Gastroesophageal sphincter (tissue), 4 donors: ENCODE results near the gene OXER1. TPM values are rescaled to one million over a fixed set of nuclear protein-coding genes. Genes with fewer than 3 reads are reported as not detected.

ENCODE experiments used
- ATAC-seq: fragments of 150-250 bp; one replicate; pipeline ENCODE4 v1.9.1; 2016; ENCODE audit warnings: mild to moderate bottlenecking, moderate library complexity
- H3K27ac ChIP-seq, 4 donors: fragments of 200-600 bp; sonication (generic) in 3 of 4; 1 replicate in 3 of 4; 2 replicates in 1 of 4; pipeline ENCODE4 v1.5.1; 2016 to 2019
- H3K27me3 ChIP-seq: fragments of 200-600 bp; sonication (generic); one replicate; pipeline ENCODE4 v1.5.1; 2019
- H3K36me3 ChIP-seq, 2 donors: fragments of 200-600 bp; sonication (generic); one replicate each; pipeline ENCODE4 v1.5.1; 2019; ENCODE audit warnings: control low read depth in 1 of 2
- H3K4me1 ChIP-seq, 3 donors: fragments of 200-600 bp; sonication (generic); 1 replicate in 2 of 3; 2 replicates in 1 of 3; pipeline ENCODE4 v1.5.1; 2016 to 2019; ENCODE audit warnings: control low read depth in 2 of 3
- H3K4me3 ChIP-seq, 2 donors: fragments of 200-600 bp; sonication (generic); one replicate each; pipeline ENCODE4 v1.5.1; 2019; ENCODE audit warnings: mild to moderate bottlenecking in 1 of 2, moderate library complexity in 1 of 2
- H3K9me3 ChIP-seq, 3 donors: fragments of 200-600 bp; sonication (generic); one replicate each; pipeline ENCODE4 v1.5.1; 2017 to 2019; ENCODE audit warnings: control low read depth in 2 of 3
- EP300 ChIP-seq: sonication (generic); formaldehyde crosslinking; IDR thresholded peaks from one replicate; pipeline ENCODE4 v1.6.1; 2017; ENCODE audit warnings: antibody characterized with exemption, mild to moderate bottlenecking
- POLR2A ChIP-seq, 2 donors: fragments of 450-650 bp; IDR thresholded peaks; one replicate each; pipeline ENCODE4 v1.6.1; 2017; ENCODE audit warnings: antibody characterized with exemption in 2 of 2, mild to moderate bottlenecking in 2 of 2, moderate library complexity in 1 of 2
- POLR2AphosphoS5 ChIP-seq: sonication (generic); formaldehyde crosslinking; IDR thresholded peaks from one replicate; pipeline ENCODE4 v1.6.1; 2017; ENCODE audit warnings: antibody characterized with exemption
- WGBS, 2 donors: methylation state at CpG; one replicate each; pipeline ENCODE4 v1.1.5; 2018; ENCODE audit warnings: low coverage in 1 of 2; 5-methylcytosine and 5-hydroxymethylcytosine counted together
- small RNA-seq, 4 donors: library from RNA; depleted of rRNA; stranded (forward); fragments of <200 nt; gene quantifications; one replicate each; pipeline ENCODE3, GENCODE V24; 2016
- total RNA-seq, 4 donors: library from RNA; depleted of rRNA; stranded (reverse); fragments of >200 nt; gene quantifications; one replicate each; pipeline ENCODE4 v1.1.0, GENCODE V29; 2016
- TF ChIP-seq, protein P1 (sequence below), 4 experiments: fragments of 200-600 bp in 2 of 4; fragments of 450-650 bp in 2 of 4; sonication (generic) in 1 of 4; IDR thresholded peaks; one replicate each; pipeline ENCODE4 v1.5.1; 2017 to 2019; ENCODE audit warnings: antibody characterized with exemption in 4 of 4, mild to moderate bottlenecking in 2 of 4, moderate library complexity in 2 of 4

OXER1 gene
- total RNA-seq, 4 donors from 2014 or later = 0.37 to 2.3 (median 1.2) TPM

DNA sequence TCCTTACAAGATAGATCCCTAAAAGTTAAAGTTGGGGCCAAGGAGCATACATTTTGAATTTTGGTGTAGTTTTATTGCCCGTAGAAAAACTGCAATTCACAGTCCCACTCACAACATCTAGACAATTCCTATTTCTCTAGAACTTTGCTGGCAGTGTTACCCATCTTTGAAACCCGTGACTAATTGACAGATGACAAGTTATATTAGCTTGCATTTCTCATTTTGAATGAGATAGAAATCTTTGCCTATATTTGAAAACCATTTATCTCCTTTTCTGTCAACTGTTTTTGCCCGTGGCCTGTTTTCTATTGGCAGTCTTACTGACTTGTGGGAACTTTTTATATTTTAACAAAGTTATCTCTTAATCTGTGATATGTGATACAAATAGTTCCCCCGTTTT, 50.0 kb downstream of the OXER1 start:
- no peak for TF ChIP-seq POLR2A (IDR thresholded peaks at IDR 0.05)
- TF ChIP-seq, protein P1, sequence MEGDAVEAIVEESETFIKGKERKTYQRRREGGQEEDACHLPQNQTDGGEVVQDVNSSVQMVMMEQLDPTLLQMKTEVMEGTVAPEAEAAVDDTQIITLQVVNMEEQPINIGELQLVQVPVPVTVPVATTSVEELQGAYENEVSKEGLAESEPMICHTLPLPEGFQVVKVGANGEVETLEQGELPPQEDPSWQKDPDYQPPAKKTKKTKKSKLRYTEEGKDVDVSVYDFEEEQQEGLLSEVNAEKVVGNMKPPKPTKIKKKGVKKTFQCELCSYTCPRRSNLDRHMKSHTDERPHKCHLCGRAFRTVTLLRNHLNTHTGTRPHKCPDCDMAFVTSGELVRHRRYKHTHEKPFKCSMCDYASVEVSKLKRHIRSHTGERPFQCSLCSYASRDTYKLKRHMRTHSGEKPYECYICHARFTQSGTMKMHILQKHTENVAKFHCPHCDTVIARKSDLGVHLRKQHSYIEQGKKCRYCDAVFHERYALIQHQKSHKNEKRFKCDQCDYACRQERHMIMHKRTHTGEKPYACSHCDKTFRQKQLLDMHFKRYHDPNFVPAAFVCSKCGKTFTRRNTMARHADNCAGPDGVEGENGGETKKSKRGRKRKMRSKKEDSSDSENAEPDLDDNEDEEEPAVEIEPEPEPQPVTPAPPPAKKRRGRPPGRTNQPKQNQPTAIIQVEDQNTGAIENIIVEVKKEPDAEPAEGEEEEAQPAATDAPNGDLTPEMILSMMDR (IDR thresholded peaks at IDR 0.05) = no peak
- no peak for TF ChIP-seq EP300
- TF ChIP-seq POLR2AphosphoS5 = no peak
- Histone ChIP-seq H3K27me3 (no peaks in the 10 kb centered on the region), H3K4me1 (no peaks in the 10 kb centered on the region), H3K36me3 (peaks cover 0 to 17% of the 10 kb centered on the region in 2 donors), H3K4me3 (no peak overlapping the region), H3K9me3 (no peaks in the 10 kb centered on the region), H3K27ac (no peak overlapping the region)
- WGBS, 2 donors = 71 to 79% methylated on average over 4 of the region's 4 CpGs
- ATAC-seq = no peak

DNA sequence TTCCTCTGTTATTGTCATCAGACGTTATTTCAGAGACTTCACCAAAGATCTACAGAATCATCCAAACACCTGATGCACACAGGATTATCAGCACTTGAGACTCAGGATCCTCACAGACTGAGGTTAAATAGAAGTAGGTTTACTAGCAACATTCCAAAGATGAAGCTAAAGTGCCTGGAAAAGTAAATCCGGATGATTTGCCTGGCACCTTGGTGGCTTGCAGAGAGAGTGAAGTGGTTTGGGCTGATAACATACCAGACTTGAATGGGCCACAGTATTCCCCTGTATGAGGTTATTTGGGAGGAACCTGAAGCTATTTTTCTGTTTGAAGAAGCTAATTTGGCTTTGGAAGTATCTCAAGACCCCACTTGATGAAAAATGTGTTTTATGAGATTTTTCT, 51.0 kb downstream of the OXER1 start:
- H3K36me3 ChIP-seq = peaks cover 0 to 27% of the 10 kb centered on the region in 2 donors
- ATAC-seq = no peak
- no peaks in the 10 kb centered on the region for H3K9me3 ChIP-seq
- WGBS, 2 donors = 56 to 88% methylated on average over 2 of the region's 2 CpGs
- no peaks in the 10 kb centered on the region for H3K27me3 ChIP-seq
- H3K4me3 ChIP-seq = no peak overlapping the region
- TF ChIP-seq POLR2AphosphoS5 (no peak), EP300 (no peak), POLR2A (IDR thresholded peaks at IDR 0.05) (no peak)
- TF ChIP-seq, protein P1 (IDR thresholded peaks at IDR 0.05) = no peak
- no peak overlapping the region for H3K27ac ChIP-seq
- H3K4me1 ChIP-seq = no peaks in the 10 kb centered on the region

Small RNA genes within 50 kb of the gene (small RNA-seq; reads per million reads assigned to genes)
- 0 reads per million in 4 donors for gene RNU6-137P

Other genes starting within 250 kb of the OXER1 start
- 10 to 100 TPM; 22.7 to 56.2 (median 29.3) TPM for gene MTA3, start 195.5 kb downstream of the OXER1 start, total RNA-seq
- 10 to 100 TPM in 2 of 4 donors, 1 to 10 TPM in 2; 6.0 to 19.1 (median 9.8) TPM for gene HAAO, start 28.4 kb upstream of the OXER1 start, total RNA-seq